Measurements from ENCODE around the gene ZNF492. TPM values are rescaled to one million over a fixed set of nuclear protein-coding genes. Genes with fewer than 3 reads are reported as not detected.

Gene ZNF492
- total and polyA plus RNA-seq, 9 of the 15 experiments (the other 6 are each of a cell fraction or from before 2014, with no cell fraction given) = 0.01 to 0.22 (median 0.08) TPM; not detected in 1

- Histone ChIP-seq H3K27ac (ENCODE audit: extremely low read depth, low read depth, low read length) (no peak overlapping the region), H4K20me1 (replicated peaks; ENCODE audit: control insufficient read depth, insufficient read depth, low read length) (no peaks in the 10 kb centered on the region), H3K9me3 (replicated peaks; ENCODE audit: control insufficient read depth, insufficient read depth, low read depth, low read length) (no peaks in the 10 kb centered on the region), H3K4me2 (ENCODE audit: insufficient read depth, low read length) (no peak overlapping the region), H2AFZ (ENCODE audit: low read depth, low read length) (no peak overlapping the region), H3K4me3 (no peak overlapping the region), H3K79me2 (ENCODE audit: control insufficient read depth, insufficient read depth, low read length) (no peaks in the 10 kb centered on the region), H3K9me1 (ENCODE audit: control insufficient read depth, insufficient read depth, low read length) (no peaks in the 10 kb centered on the region), H3K9ac (ENCODE audit: insufficient read depth in 1 of 2, low read depth in 2 of 2, low read length in 2 of 2) (no peak overlapping the region), H3K27me3 (ENCODE audit: control insufficient read depth in 2 of 2, insufficient read depth in 2 of 2, low read length in 2 of 2) (no peaks in the 10 kb centered on the region), H3K36me3 (ENCODE audit: control insufficient read depth, insufficient read depth, low read length) (no peaks in the 10 kb centered on the region), H3K4me1 (replicated peaks in 1 of 2; ENCODE audit: control insufficient read depth in 2 of 2, insufficient read depth in 2 of 2, low read length in 2 of 2) (no peaks in the 10 kb centered on the region)
- CTCF ChIA-PET (ENCODE audit: low intra/inter-chr PET ratio) = no interaction called here
- ATAC-seq (peak; percentile 21; the same call in 1 of the 3 replicates), FAIRE-seq (no peak), DNase-seq (ENCODE audit: extremely low read depth in 1 of 4, low spot score in 3 of 4) (peak; percentile 4 to 53 (median 29))
- no TSS peak for BruUV-seq (replicated peaks)
- intact Hi-C loops (cut with micrococcal nuclease) = no loop called here
- in situ Hi-C loops (cut with MboI) = no loop called here
- WGBS (ENCODE audit: insufficient coverage, low coverage, missing lambda C conversion rate) = 15% methylated on average over 13 of the region's 24 CpGs
- POLR2A ChIA-PET = no interaction called here
- TF ChIP-seq FOXP1 (CRISPR knock-in tag; IDR thresholded peaks at IDR 0.05) (no peak), EHMT2 (IDR thresholded peaks at IDR 0.05) (no peak), ZC3H8 (IDR thresholded peaks at IDR 0.05) (no peak), CREB3L1 (IDR thresholded peaks at IDR 0.05; ENCODE audit: borderline replicate concordance, low read depth) (no peak), MYNN (IDR thresholded peaks at IDR 0.05) (no peak), MYNN (CRISPR knock-in tag; IDR thresholded peaks at IDR 0.05) (no peak), USF2 (CRISPR knock-in tag; IDR thresholded peaks at IDR 0.05) (no peak), NFIC (IDR thresholded peaks at IDR 0.05) (no peak), ZNF740 (CRISPR knock-in tag; IDR thresholded peaks at IDR 0.05) (no peak), ZNF740 (tag; IDR thresholded peaks at IDR 0.05) (no peak), ZSCAN32 (CRISPR knock-in tag; IDR thresholded peaks at IDR 0.05) (no peak), EWSR1 (IDR thresholded peaks at IDR 0.05; ENCODE audit: borderline replicate concordance, low read depth, partially characterized antibody) (no peak), HSF4 (CRISPR knock-in tag; IDR thresholded peaks at IDR 0.05; ENCODE audit: borderline replicate concordance) (no peak)
- TF ChIP-seq, protein P1, sequence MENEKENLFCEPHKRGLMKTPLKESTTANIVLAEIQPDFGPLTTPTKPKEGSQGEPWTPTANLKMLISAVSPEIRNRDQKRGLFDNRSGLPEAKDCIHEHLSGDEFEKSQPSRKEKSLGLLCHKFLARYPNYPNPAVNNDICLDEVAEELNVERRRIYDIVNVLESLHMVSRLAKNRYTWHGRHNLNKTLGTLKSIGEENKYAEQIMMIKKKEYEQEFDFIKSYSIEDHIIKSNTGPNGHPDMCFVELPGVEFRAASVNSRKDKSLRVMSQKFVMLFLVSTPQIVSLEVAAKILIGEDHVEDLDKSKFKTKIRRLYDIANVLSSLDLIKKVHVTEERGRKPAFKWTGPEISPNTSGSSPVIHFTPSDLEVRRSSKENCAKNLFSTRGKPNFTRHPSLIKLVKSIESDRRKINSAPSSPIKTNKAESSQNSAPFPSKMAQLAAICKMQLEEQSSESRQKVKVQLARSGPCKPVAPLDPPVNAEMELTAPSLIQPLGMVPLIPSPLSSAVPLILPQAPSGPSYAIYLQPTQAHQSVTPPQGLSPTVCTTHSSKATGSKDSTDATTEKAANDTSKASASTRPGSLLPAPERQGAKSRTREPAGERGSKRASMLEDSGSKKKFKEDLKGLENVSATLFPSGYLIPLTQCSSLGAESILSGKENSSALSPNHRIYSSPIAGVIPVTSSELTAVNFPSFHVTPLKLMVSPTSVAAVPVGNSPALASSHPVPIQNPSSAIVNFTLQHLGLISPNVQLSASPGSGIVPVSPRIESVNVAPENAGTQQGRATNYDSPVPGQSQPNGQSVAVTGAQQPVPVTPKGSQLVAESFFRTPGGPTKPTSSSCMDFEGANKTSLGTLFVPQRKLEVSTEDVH (IDR thresholded peaks at IDR 0.05; ENCODE audit: low read depth, partially characterized antibody) = no peak
These were observed 38.2 kb upstream of the ZNF492 start for GRCh38 chr19:22595918-22596341.

Data from K562 (cell line).